Spinal cord (tissue), 10 donors: ENCODE results near the gene COL8A1. TPM values are rescaled to one million over a fixed set of nuclear protein-coding genes. Genes with fewer than 3 reads are reported as not detected.
A peak's percentile ranks its signal among the peaks of the same experiment; 100 is the strongest.

Source experiments
- DNase-seq, 6 donors: peaks; one replicate each; pipeline versions ENCODE4 v3.0.0 to v3.0.0-alpha.2; 2013 to 2015; ENCODE audit warnings: low spot score in 6 of 6, low read depth in 4 of 6
- H3K27ac ChIP-seq: one replicate; pipeline ENCODE4 v1.5.1; 2013; ENCODE audit warnings: low read depth, low read length, control low read depth
- H3K27me3 ChIP-seq: one replicate; pipeline ENCODE4 v1.6.1; 2013; ENCODE audit warnings: low read length; ENCODE audit not compliant: control insufficient read depth, insufficient read depth
- H3K36me3 ChIP-seq: one replicate; pipeline ENCODE4 v1.6.1; 2013; ENCODE audit warnings: low read length; ENCODE audit not compliant: control insufficient read depth, insufficient read depth
- H3K4me1 ChIP-seq: one replicate; pipeline ENCODE4 v1.6.1; 2013; ENCODE audit warnings: low read length; ENCODE audit not compliant: control insufficient read depth, insufficient read depth
- H3K4me3 ChIP-seq: one replicate; pipeline ENCODE4 v1.5.1; 2013; ENCODE audit warnings: low read depth, low read length, control low read depth
- H3K9me3 ChIP-seq: one replicate; pipeline ENCODE4 v1.6.1; 2013; ENCODE audit warnings: low read length; ENCODE audit not compliant: control insufficient read depth, insufficient read depth
- WGBS: methylation state at CpG from one replicate; pipeline ENCODE4 v1.1.5; 2013; ENCODE audit warnings: missing lambda C conversion rate; ENCODE audit not compliant: insufficient coverage; 5-methylcytosine and 5-hydroxymethylcytosine counted together
- polyA plus RNA-seq, 2 donors: library from polyadenylated mRNA; unstranded; fragments of 120-200 nt; gene quantifications; one replicate each; pipeline ENCODE4 v1.2.1, GENCODE V29; 2013; ENCODE audit not compliant: insufficient read length in 2 of 2
- total RNA-seq, 2 donors: library from RNA; depleted of rRNA in 1 of 2; stranded (reverse); fragments of 120-200 nt in 1 of 2; fragments of >200 nt in 1 of 2; gene quantifications; one replicate each; pipeline versions ENCODE4 v1.2.3 to v1.2.4, GENCODE V29; 2013 to 2014
- donor health status: healthy.

COL8A1 gene
- total and polyA plus RNA-seq, 4 donors: 3.4 to 200 (median 110) TPM

DNA sequence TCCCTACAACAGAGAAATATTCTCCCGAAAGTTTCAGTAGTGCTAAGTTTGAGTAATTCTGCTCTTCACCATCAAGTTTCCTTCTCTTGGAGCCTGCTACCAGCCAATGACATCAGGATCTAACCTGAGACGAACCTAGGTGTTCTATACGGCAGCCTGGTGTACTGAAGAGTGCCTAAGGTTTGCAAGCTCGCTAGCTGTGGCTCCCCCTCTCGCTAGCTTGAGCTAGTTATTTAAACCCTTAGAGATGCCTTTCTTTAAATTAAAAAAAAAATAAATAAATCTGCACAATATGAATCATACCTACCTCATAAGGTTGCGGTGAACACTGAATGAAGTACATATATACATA is 1.4 kb upstream of the COL8A1 start:
- no peaks in the 10 kb centered on the region for H3K9me3 ChIP-seq
- H3K27ac ChIP-seq: peak overlapping the region; percentile 63
- peaks cover 18% of the 10 kb centered on the region for H3K4me1 ChIP-seq
- H3K27me3 ChIP-seq: peaks cover 39% of the 10 kb centered on the region
- peak overlapping the region; percentile 53 for H3K4me3 ChIP-seq
- peak in 1 of 6 donors; percentile 51 for DNase-seq
- no peaks in the 10 kb centered on the region for H3K36me3 ChIP-seq
- 0% methylated on average over 1 of the region's 6 CpGs for WGBS

DNA sequence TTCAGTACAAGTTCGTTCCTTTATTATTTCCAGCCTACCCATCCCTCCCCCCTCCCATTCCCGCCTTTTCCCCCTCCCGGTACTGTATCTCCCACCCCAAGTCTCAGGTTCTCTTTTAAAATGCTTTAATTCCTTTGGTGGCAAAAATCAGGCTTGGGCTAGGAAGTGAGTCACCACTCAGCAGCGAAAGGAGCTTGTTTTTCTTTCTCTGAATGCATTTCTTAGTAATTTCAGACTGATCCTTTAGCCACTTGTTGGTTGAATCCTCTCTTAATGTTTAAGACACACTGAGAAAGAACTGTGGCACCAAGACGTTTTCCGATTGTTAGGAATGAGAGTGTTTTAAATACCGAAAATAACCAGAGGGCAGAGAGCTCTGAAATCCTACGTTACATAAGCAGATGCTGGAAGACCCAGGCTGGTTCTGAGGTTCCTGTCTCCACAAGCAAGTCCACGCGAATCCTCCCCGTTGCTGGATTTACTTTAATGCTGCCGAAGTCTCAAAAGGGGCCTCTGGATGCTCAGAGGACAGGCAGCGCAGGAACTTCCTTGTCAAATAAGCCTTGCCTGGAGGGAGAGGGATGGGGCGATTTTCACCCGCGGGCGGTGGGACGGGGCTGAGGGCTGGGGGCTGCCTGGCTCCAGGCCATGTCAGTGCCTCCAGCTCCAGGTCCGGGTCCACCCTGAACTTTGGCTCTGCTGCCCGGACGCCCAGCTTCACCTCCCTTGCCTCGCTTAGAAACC is 854 bp upstream of the COL8A1 start:
- Histone ChIP-seq H3K4me3 (peak overlapping the region; percentile 53), H3K4me1 (peaks cover 18% of the 10 kb centered on the region)

DNA sequence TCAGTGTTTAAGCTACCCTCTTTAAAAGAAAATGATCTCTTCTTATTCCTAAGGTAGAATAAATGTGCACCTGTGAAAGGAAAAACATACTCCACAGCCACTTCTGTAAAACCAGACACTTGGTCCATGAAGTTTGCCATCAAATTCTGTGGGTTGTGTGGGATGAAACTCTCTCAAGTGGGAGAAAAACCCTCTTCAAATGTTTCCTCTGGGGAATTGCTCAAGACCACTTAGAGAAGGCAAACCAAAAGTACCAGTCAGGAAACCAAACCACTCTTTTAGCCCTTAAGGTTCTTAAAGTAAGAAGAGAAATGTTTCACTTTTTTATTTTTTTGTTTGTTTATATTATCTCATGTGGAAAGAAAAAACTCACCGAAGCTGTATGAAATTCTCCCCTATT is 1.2 kb downstream of the COL8A1 start:
- no CpG with 5 or more reads among the region's 1 CpG for whole genome bisulfite sequencing
- Histone ChIP-seq H3K4me3 (no peak overlapping the region), H3K4me1 (peaks cover 18% of the 10 kb centered on the region), H3K27ac (no peak overlapping the region), H3K27me3 (peaks cover 37% of the 10 kb centered on the region), H3K9me3 (no peaks in the 10 kb centered on the region), H3K36me3 (no peaks in the 10 kb centered on the region)
- no peak for DNase-seq

More for the DNA sequence above, 854 bp upstream of the COL8A1 start:
- peak in 2 of 6 donors; percentile 48 to 58 for DNase-seq
- Histone ChIP-seq H3K27me3 (peaks cover 39% of the 10 kb centered on the region), H3K9me3 (no peaks in the 10 kb centered on the region), H3K27ac (peak overlapping the region; percentile 63), H3K36me3 (no peaks in the 10 kb centered on the region)
- 0% methylated on average over 19 of the region's 22 CpGs for WGBS

DNA sequence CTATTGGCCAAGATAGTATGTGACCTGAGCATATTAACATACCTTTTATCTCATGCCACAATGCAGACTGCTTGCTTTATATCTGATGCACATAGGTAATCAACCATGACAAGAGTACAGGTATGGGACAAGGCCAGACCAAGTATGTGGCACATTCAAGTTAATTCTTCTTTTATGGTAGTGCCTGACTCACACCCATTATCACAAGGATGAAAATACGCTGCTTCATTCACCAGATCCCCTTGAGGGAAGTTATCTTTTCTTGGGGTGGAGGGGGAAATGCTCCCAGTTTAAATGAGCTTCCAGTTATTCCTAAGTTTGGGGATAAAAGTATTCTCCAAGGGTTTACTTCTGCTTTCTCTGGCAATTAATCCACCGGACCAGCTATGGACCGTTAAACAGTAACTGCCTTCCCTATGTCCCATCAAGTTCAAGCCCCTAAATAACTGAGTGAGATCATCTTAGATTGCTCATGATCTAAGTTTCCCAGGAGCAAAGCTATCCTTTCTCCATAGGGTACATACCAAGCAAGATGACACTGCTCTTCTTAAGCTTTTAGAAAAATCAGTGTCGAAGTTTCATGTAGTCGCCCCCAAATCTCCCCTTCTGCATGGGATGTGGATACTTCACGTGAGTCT is 1.9 kb downstream of the COL8A1 start:
- Histone ChIP-seq H3K27ac (no peak overlapping the region), H3K9me3 (no peaks in the 10 kb centered on the region), H3K4me1 (peaks cover 18% of the 10 kb centered on the region), H3K27me3 (peaks cover 32% of the 10 kb centered on the region), H3K4me3 (no peak overlapping the region), H3K36me3 (no peaks in the 10 kb centered on the region)
- 94% methylated on average over 4 of the region's 6 CpGs for WGBS
- no peak for DNase-seq

DNA sequence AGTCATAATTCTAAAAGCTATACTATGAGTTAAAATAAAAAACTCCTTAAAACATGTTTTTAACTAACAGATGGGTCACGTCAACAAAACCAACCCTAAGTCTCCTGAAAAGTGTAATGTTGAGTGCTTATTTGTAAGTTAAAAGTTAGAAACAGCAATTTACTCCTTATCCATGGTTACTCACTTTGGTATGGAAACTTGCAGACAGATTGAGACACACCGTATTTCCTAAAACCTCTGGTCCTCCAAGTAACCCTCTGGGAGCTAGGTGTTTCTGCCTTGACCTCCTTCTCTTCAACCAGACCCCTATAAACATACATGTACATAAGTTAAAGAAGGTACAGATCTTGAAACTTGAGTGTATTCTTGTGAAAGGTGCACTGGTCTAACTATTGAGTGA is 3.1 kb downstream of the COL8A1 start:
- WGBS: no CpG with 5 or more reads among the region's 2 CpGs
- Histone ChIP-seq H3K27ac (no peak overlapping the region), H3K36me3 (no peaks in the 10 kb centered on the region), H3K9me3 (no peaks in the 10 kb centered on the region), H3K4me3 (no peak overlapping the region), H3K4me1 (peaks cover 18% of the 10 kb centered on the region), H3K27me3 (peaks cover 22% of the 10 kb centered on the region)
- no peak for DNase-seq

DNA sequence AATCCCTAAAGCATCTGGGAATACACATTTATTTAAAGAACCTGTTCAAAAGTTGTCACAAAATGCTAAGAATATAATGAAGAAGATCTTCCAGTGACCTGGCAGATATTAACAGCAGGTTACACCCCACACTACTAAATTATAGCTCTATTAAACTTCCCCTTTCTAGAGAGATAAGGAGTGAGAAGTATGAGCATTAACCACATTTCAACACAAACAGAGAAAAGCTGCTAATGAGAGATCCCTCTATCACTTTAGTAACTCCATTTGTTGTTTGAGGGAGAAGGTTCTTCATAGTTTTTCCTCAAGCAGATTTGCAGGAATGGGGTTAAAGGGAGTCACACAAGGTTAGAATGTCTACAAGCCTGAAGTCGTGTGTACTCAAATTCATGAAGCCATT is 3.6 kb downstream of the COL8A1 start:
- H3K27me3 ChIP-seq: peaks cover 17% of the 10 kb centered on the region
- DNase-seq: no peak
- H3K36me3 ChIP-seq: no peaks in the 10 kb centered on the region
- peaks cover 15% of the 10 kb centered on the region for H3K4me1 ChIP-seq
- H3K9me3 ChIP-seq: no peaks in the 10 kb centered on the region
- H3K4me3 ChIP-seq: no peak overlapping the region
- H3K27ac ChIP-seq: no peak overlapping the region
- WGBS: no CpG with 5 or more reads among the region's 1 CpG

DNA sequence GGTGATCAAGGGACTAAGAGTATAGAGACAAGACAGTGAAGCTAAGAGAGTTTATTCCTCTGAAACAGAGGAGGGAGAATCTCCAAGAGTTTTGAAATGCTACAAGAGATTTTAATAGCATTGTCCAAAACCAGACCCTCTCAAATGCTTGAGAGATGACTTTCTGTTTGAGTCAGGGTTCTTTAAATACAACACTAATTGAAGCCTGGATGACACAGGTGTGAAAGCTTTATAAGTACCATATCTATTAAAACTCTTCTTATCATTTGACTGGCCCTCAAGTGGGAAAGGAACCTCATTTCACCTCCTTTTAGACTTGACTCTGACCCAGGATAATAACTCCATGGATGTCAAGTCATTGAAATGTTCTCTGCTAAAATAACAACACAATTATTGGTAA is 5.6 kb downstream of the COL8A1 start:
- no peak for DNase-seq
- Histone ChIP-seq H3K4me3 (no peak overlapping the region), H3K4me1 (no peaks in the 10 kb centered on the region), H3K27me3 (no peaks in the 10 kb centered on the region), H3K27ac (no peak overlapping the region), H3K36me3 (no peaks in the 10 kb centered on the region), H3K9me3 (no peaks in the 10 kb centered on the region)

DNA sequence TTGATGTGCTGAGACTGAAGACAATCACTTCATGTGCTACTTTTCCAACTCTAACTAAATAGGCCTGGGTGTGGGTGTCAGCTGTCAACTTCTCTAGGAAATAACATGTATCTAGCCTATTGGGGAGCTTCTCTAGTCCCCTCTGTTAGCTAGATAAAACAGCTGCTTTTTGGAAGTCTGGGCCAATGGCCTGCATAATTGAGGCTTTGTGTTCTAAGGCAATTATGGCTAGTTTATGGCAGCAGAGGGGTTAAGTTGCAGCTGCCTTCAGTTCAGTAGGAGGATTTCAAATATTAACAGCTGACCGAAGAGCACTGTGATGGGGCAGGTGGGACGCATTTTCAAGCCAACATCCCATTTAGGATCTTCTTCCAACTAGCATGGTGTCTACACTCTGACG is 6.4 kb downstream of the COL8A1 start:
- Histone ChIP-seq H3K27me3 (no peaks in the 10 kb centered on the region), H3K27ac (peak overlapping the region; percentile 1), H3K4me3 (no peak overlapping the region), H3K9me3 (no peaks in the 10 kb centered on the region), H3K36me3 (no peaks in the 10 kb centered on the region), H3K4me1 (no peaks in the 10 kb centered on the region)
- 17% methylated on average over 1 of the region's 3 CpGs for WGBS
- peak in 2 of 6 donors; percentile 31 to 33 for DNase-seq

DNA sequence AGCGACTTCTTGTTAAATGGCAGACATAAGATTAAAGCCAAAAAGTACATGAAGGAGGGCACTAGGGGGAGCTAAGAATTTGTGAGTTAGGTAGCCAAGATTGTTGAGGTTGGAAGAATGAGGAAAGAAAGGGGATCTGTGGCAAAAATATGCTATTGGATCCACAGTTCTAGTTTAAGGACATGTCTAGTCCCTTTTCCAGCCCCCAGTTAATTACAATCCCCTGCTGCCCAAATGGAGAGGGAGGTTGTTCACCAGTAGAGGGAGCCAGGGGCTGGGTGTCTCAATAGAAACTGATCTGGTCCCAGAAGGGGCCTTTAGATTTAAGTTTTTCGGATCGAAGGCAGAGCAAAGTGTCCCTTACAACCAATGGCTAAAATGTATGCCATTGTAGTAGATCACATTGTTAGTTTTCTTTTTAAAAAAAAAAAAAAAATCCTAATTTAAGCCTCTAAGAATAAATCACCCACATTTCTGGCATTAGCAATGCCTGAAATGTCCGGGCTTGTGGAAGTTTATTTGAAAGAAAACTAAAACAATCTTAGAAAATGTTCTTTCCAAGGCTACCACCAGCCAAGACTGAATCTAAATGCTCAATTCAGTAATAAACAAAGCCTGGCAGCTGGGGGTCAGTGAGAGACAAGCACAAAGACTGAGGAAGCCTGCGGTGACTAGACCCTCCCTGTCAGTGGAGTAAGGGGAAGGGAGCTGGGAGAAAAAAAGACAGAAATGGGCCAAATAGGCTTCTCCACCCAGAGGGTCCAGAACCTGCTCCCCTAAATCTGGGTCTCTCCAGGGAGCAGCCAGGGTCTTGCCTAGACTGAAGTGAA is 7.1 kb downstream of the COL8A1 start:
- Histone ChIP-seq H3K9me3 (no peaks in the 10 kb centered on the region), H3K36me3 (no peaks in the 10 kb centered on the region), H3K27ac (peak overlapping the region; percentile 40), H3K4me1 (no peaks in the 10 kb centered on the region), H3K27me3 (no peaks in the 10 kb centered on the region), H3K4me3 (no peak overlapping the region)
- DNase-seq: peak in 2 of 6 donors; percentile 33 to 38
- 48% methylated on average over 2 of the region's 5 CpGs for WGBS
